ENCODE measurements around the gene KIAA1755.

KIAA1755 gene

GRCh38 chr20:38219006-38219950, 41.3 kb downstream of the KIAA1755 start:
- DNase-seq (ENCODE audit: low read depth): no peak

GRCh38 chr20:38218566-38218885, 42.0 kb downstream of the KIAA1755 start:
- DNase-seq (ENCODE audit: low read depth): no peak

- peak; percentile 87 for DNase-seq (ENCODE audit: low read depth)
Observed at GRCh38 chr20:38217791-38218565, 42.6 kb downstream of the KIAA1755 start.

- no peak for DNase-seq (ENCODE audit: low read depth)
Observed at GRCh38 chr20:38216746-38217595, 43.6 kb downstream of the KIAA1755 start.

GRCh38 chr20:38216201-38216600, 44.3 kb downstream of the KIAA1755 start:
- no peak for DNase-seq (ENCODE audit: low read depth)

- no peak for DNase-seq (ENCODE audit: low read depth)
Observed at GRCh38 chr20:38215194-38216182, 45.0 kb downstream of the KIAA1755 start.

- DNase-seq (ENCODE audit: low read depth): no peak
Observed at GRCh38 chr20:38214256-38215193, 46.0 kb downstream of the KIAA1755 start.

GRCh38 chr20:38213607-38213940, 47.0 kb downstream of the KIAA1755 start:
- no peak for DNase-seq (ENCODE audit: low read depth)

- no peak for DNase-seq (ENCODE audit: low read depth)
Observed at GRCh38 chr20:38212806-38213606, 47.5 kb downstream of the KIAA1755 start.

GRCh38 chr20:38211200-38212097, 49.1 kb downstream of the KIAA1755 start:
- DNase-seq (ENCODE audit: low read depth): no peak

GRCh38 chr20:38210741-38211140, 49.8 kb downstream of the KIAA1755 start:
- no peak for DNase-seq (ENCODE audit: low read depth)

GRCh38 chr20:38209736-38210405, 50.7 kb downstream of the KIAA1755 start:
- no peak for DNase-seq (ENCODE audit: low read depth)

- DNase-seq (ENCODE audit: low read depth): no peak
Observed at GRCh38 chr20:38209054-38209675, 51.4 kb downstream of the KIAA1755 start.

- no peak for DNase-seq (ENCODE audit: low read depth)
Observed at GRCh38 chr20:38208523-38208922, 52.0 kb downstream of the KIAA1755 start.

GRCh38 chr20:38208088-38208487, 52.4 kb downstream of the KIAA1755 start:
- DNase-seq (ENCODE audit: low read depth): no peak

GRCh38 chr20:38207621-38208020, 52.9 kb downstream of the KIAA1755 start:
- no peak for DNase-seq (ENCODE audit: low read depth)

- DNase-seq (ENCODE audit: low read depth): no peak
Observed at GRCh38 chr20:38205001-38205400, 55.5 kb downstream of the KIAA1755 start.
